Activated naive CD8-positive, alpha-beta T cell (primary cell): ENCODE measurements around the gene CRYBA1.
A peak's percentile ranks its signal among the peaks of the same experiment; 100 is the strongest.
"Not testable (repeated sequence)": the region's sequence is repeated elsewhere in the genome, so short reads cannot be mapped to it uniquely, and the experiment has no call there.

ENCODE experiments used
- H3K27ac Mint-ChIP-seq: one replicate; pipeline ENCODE4 v1.8.0; 2021; ENCODE audit warnings: mixed read lengths
- H3K27me3 Mint-ChIP-seq: one replicate; pipeline ENCODE4 v1.8.0; 2021; ENCODE audit warnings: mixed read lengths
- H3K36me3 Mint-ChIP-seq: one replicate; pipeline ENCODE4 v1.8.0; 2021; ENCODE audit warnings: mixed read lengths
- H3K4me1 Mint-ChIP-seq: one replicate; pipeline ENCODE4 v1.8.0; 2021; ENCODE audit warnings: low read depth, mixed read lengths
- H3K4me3 Mint-ChIP-seq: one replicate; pipeline ENCODE4 v1.8.0; 2021; ENCODE audit warnings: mild to moderate bottlenecking, mixed read lengths
- H3K9me3 Mint-ChIP-seq: one replicate; pipeline ENCODE4 v1.8.0; 2021; ENCODE audit warnings: low read depth, mixed read lengths

Gene CRYBA1

GRCh38 chr17:29248845-29249244, 2.2 kb downstream of the CRYBA1 start:
- H3K4me1 Mint-ChIP-seq: peaks cover 1% of the 10 kb centered on the region
- no peak overlapping the region for H3K27ac Mint-ChIP-seq
- H3K9me3 Mint-ChIP-seq: no peaks in the 10 kb centered on the region
- H3K36me3 Mint-ChIP-seq: no peaks in the 10 kb centered on the region
- no peaks in the 10 kb centered on the region for H3K27me3 Mint-ChIP-seq
- no peak overlapping the region for H3K4me3 Mint-ChIP-seq

DNA sequence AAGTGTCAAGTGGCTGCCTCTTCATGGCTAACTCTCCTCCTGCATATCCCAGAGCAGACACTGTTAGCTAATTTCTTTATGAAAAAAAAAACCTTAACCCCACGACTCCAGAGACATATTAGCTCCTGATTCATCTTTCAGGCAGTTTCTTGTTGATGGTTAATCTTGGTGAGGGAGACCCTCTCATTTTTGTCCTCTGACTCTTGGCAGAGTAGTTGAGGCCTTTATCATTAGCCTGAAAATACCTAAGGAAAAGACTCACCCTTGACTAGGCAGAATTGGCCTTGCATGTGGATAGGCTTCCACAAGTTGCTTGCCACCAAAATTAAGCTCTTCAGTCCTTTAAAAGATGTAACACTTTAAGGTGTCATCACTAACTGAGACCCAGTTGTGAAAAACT, 4.0 kb downstream of the CRYBA1 start:
- peaks cover 1% of the 10 kb centered on the region for H3K4me1 Mint-ChIP-seq
- H3K27ac Mint-ChIP-seq: no peak overlapping the region
- peaks cover 3% of the 10 kb centered on the region for H3K36me3 Mint-ChIP-seq

DNA sequence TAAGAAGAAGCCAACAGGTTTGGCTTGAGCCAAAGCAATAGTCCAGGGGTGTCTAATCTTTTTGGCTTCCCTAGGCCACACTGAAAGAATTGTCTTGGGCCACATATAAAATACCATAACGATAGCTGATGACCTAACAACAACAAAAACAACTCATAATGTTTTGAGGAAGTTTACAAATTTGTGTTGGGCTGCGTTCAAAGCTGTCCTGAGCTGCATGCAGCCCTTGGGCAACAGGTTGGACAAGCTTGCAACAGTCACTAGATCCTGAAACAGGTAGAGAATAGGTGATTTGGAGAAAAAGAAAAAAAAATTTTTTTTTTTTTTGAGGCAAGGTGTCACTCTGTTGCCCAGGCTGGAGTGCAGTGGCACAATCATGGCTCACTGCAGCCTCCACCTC, 4.5 kb downstream of the CRYBA1 start:
- H3K4me1 Mint-ChIP-seq: peaks cover 3% of the 10 kb centered on the region
- H3K9me3 Mint-ChIP-seq: no peaks in the 10 kb centered on the region
- peaks cover 3% of the 10 kb centered on the region for H3K36me3 Mint-ChIP-seq
- H3K27me3 Mint-ChIP-seq: no peaks in the 10 kb centered on the region
- H3K4me3 Mint-ChIP-seq: no peak overlapping the region
- H3K27ac Mint-ChIP-seq: no peak overlapping the region

More for the DNA sequence above, 4.0 kb downstream of the CRYBA1 start:
- no peak overlapping the region for H3K4me3 Mint-ChIP-seq
- no peaks in the 10 kb centered on the region for H3K9me3 Mint-ChIP-seq
- H3K27me3 Mint-ChIP-seq: no peaks in the 10 kb centered on the region

- H3K4me3 Mint-ChIP-seq: no peak overlapping the region
- H3K27ac Mint-ChIP-seq: peak overlapping the region; percentile 46
- H3K36me3 Mint-ChIP-seq: peaks cover 3% of the 10 kb centered on the region
- H3K4me1 Mint-ChIP-seq: peaks cover 9% of the 10 kb centered on the region
- H3K27me3 Mint-ChIP-seq: no peaks in the 10 kb centered on the region
- no peaks in the 10 kb centered on the region for H3K9me3 Mint-ChIP-seq
Measured at GRCh38 chr17:29252101-29252791, 5.6 kb downstream of the CRYBA1 start.

DNA sequence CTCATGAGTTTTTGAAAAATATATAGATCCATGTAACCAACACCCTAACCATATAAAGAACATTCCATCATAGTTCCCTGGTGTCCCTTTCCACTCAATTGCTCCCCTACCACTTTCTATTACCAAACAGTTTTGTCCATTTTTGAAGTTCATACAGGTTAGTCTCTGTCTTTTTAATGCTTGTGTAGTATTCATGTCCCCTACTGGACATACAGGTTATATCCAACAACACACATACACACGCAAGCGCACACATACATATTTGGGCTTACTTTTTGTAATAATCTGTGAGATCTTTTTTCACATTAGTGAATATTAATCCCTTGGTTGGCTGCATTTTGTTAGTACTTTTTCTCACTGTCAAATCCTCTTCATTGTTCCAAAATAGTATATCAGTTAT, 6.4 kb downstream of the CRYBA1 start:
- Mint-ChIP-seq H3K4me3 (no peak overlapping the region), H3K9me3 (no peaks in the 10 kb centered on the region), H3K36me3 (peaks cover 3% of the 10 kb centered on the region), H3K4me1 (peaks cover 10% of the 10 kb centered on the region), H3K27ac (peak overlapping the region; percentile 52), H3K27me3 (no peaks in the 10 kb centered on the region)

DNA sequence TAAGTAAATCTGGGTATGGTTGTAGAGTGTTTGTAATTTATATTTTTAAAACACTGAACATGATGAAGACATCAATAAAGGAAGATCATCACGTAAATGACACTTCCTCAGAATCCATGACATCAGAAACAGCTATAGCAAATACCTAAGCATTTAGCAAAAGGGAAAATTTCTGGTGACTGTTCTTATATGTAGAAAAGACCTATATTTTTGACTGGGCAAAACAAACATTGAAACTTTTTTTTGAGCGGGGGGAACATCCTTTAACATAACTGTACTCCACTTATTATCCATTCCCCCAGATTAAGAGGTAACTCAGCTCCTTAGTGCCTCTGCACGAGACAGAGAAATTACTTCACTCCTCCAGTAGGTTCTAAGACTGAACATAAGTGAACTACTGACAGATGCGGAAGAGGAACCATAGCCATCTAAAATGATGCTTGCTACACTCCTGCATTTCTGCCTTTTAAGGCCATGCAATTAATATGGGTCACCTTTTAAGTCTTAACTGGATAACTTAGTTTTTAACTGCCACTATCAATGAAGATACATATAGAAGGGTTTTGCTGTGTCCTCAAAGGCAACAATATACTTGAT, 9.4 kb downstream of the CRYBA1 start:
- Mint-ChIP-seq H3K27me3 (no peaks in the 10 kb centered on the region), H3K4me3 (no peak overlapping the region), H3K9me3 (no peaks in the 10 kb centered on the region), H3K4me1 (peaks cover 20% of the 10 kb centered on the region), H3K27ac (peak overlapping the region; percentile 75), H3K36me3 (peaks cover 3% of the 10 kb centered on the region)

- no peaks in the 10 kb centered on the region for H3K27me3 Mint-ChIP-seq
- H3K4me1 Mint-ChIP-seq: peaks cover 28% of the 10 kb centered on the region
- H3K9me3 Mint-ChIP-seq: no peaks in the 10 kb centered on the region
- peak overlapping the region; percentile 75 for H3K27ac Mint-ChIP-seq
- peaks cover 3% of the 10 kb centered on the region for H3K36me3 Mint-ChIP-seq
- H3K4me3 Mint-ChIP-seq: no peak overlapping the region
Measured at GRCh38 chr17:29256735-29257466, 10.2 kb downstream of the CRYBA1 start.

- H3K9me3 Mint-ChIP-seq: no peaks in the 10 kb centered on the region
- H3K4me3 Mint-ChIP-seq: no peak overlapping the region
- H3K27me3 Mint-ChIP-seq: no peaks in the 10 kb centered on the region
- H3K4me1 Mint-ChIP-seq: peaks cover 29% of the 10 kb centered on the region
- H3K36me3 Mint-ChIP-seq: peaks cover 3% of the 10 kb centered on the region
- no peak overlapping the region for H3K27ac Mint-ChIP-seq
Measured at GRCh38 chr17:29257756-29258155, 11.1 kb downstream of the CRYBA1 start.

DNA sequence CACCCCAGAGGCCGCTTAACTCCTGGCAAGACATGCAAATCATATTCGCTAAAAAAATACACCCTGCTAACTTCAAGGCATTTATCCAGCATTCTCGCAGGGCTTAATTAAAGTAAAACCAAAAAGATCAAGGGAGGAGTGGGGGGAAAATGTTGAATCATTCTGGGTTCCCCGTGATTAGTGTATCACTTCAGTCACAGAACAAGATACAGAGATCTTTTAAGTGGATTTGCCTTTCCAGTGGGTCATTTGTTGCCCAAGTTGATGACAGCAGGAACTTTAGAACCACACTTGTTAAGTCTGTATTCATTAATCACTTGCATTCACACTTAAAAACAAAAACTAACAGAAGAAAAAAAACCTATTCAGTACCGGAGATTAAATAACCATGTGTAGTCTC, 17.3 kb downstream of the CRYBA1 start:
- Mint-ChIP-seq H3K36me3 (no peaks in the 10 kb centered on the region), H3K27ac (peak overlapping the region; percentile 84), H3K4me1 (peaks cover 41% of the 10 kb centered on the region), H3K27me3 (no peaks in the 10 kb centered on the region), H3K9me3 (no peaks in the 10 kb centered on the region), H3K4me3 (no peak overlapping the region)

- Mint-ChIP-seq H3K36me3 (peaks cover 14% of the 10 kb centered on the region), H3K4me1 (peaks cover 54% of the 10 kb centered on the region)
- H3K27me3 Mint-ChIP-seq, H3K9me3 Mint-ChIP-seq, H3K27ac Mint-ChIP-seq, H3K4me3 Mint-ChIP-seq: not testable (repeated sequence)
Measured at GRCh38 chr17:29271980-29272379, 25.3 kb downstream of the CRYBA1 start.

GRCh38 chr17:29273924-29274323, 27.3 kb downstream of the CRYBA1 start:
- H3K4me1 Mint-ChIP-seq: peaks cover 66% of the 10 kb centered on the region
- H3K36me3 Mint-ChIP-seq: peaks cover 23% of the 10 kb centered on the region
- H3K27me3 Mint-ChIP-seq: no peaks in the 10 kb centered on the region
- H3K27ac Mint-ChIP-seq: no peak overlapping the region
- H3K9me3 Mint-ChIP-seq: no peaks in the 10 kb centered on the region
- peak overlapping the region; percentile 35 for H3K4me3 Mint-ChIP-seq

DNA sequence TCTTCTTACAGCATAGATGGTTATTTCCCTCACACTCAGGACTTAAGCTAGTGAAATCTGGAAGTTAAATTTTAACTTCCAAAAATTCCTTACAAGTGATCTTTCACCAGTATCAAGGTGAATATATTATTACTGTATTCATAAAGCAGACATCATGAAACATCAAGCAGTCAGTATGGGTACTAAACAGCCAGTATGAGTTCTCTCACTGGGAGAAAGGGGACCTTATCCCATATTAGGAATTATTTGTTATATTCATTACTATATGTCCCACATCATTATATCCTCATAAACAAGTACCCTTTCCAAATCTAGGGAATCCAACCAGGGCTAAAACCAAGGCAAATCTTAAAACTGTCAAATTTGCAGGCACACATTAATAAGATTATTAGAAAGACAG, 32.0 kb downstream of the CRYBA1 start:
- Mint-ChIP-seq H3K9me3 (no peaks in the 10 kb centered on the region), H3K4me3 (peak overlapping the region; percentile 28), H3K36me3 (peaks cover 33% of the 10 kb centered on the region), H3K27ac (no peak overlapping the region), H3K27me3 (no peaks in the 10 kb centered on the region), H3K4me1 (peaks cover 69% of the 10 kb centered on the region)

GRCh38 chr17:29279397-29280070, 32.9 kb downstream of the CRYBA1 start:
- Mint-ChIP-seq H3K4me1 (peaks cover 66% of the 10 kb centered on the region), H3K27ac (no peak overlapping the region), H3K36me3 (peaks cover 31% of the 10 kb centered on the region), H3K27me3 (no peaks in the 10 kb centered on the region), H3K9me3 (no peaks in the 10 kb centered on the region), H3K4me3 (peak overlapping the region; percentile 44)

GRCh38 chr17:29283496-29283895, 36.8 kb downstream of the CRYBA1 start:
- no peaks in the 10 kb centered on the region for H3K27me3 Mint-ChIP-seq
- peak overlapping the region; percentile 77 for H3K4me3 Mint-ChIP-seq
- H3K36me3 Mint-ChIP-seq: peaks cover 27% of the 10 kb centered on the region
- H3K27ac Mint-ChIP-seq: no peak overlapping the region
- peaks cover 67% of the 10 kb centered on the region for H3K4me1 Mint-ChIP-seq
- H3K9me3 Mint-ChIP-seq: no peaks in the 10 kb centered on the region

GRCh38 chr17:29283961-29284360, 37.3 kb downstream of the CRYBA1 start:
- Mint-ChIP-seq H3K27me3 (no peaks in the 10 kb centered on the region), H3K4me3 (peak overlapping the region; percentile 77), H3K36me3 (peaks cover 24% of the 10 kb centered on the region), H3K4me1 (peaks cover 68% of the 10 kb centered on the region), H3K9me3 (no peaks in the 10 kb centered on the region), H3K27ac (no peak overlapping the region)
